ENCODE measurements around the gene MAPK12.

- TF ChIP-seq, protein P1, sequence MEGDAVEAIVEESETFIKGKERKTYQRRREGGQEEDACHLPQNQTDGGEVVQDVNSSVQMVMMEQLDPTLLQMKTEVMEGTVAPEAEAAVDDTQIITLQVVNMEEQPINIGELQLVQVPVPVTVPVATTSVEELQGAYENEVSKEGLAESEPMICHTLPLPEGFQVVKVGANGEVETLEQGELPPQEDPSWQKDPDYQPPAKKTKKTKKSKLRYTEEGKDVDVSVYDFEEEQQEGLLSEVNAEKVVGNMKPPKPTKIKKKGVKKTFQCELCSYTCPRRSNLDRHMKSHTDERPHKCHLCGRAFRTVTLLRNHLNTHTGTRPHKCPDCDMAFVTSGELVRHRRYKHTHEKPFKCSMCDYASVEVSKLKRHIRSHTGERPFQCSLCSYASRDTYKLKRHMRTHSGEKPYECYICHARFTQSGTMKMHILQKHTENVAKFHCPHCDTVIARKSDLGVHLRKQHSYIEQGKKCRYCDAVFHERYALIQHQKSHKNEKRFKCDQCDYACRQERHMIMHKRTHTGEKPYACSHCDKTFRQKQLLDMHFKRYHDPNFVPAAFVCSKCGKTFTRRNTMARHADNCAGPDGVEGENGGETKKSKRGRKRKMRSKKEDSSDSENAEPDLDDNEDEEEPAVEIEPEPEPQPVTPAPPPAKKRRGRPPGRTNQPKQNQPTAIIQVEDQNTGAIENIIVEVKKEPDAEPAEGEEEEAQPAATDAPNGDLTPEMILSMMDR (IDR thresholded peaks at IDR 0.05) = no peak
- TF ChIP-seq EP300 (IDR thresholded peaks at IDR 0.05) = no peak
Observed at GRCh38 chr22:50274311-50274710, 12.8 kb upstream of the MAPK12 start.
